GF-D8 (cell line): ENCODE results near the gene SIT1.
A peak's percentile ranks its signal among the peaks of the same experiment; 100 is the strongest.

Experiments used
- DNase-seq: peaks from one replicate; lab custom pipeline; 2025; lab: John Stamatoyannopoulos, UW

The SIT1 gene

GRCh38 chr9:35606138-35606504 lies 44.6 kb downstream of the SIT1 start:
- no peak for DNase-seq

DNA sequence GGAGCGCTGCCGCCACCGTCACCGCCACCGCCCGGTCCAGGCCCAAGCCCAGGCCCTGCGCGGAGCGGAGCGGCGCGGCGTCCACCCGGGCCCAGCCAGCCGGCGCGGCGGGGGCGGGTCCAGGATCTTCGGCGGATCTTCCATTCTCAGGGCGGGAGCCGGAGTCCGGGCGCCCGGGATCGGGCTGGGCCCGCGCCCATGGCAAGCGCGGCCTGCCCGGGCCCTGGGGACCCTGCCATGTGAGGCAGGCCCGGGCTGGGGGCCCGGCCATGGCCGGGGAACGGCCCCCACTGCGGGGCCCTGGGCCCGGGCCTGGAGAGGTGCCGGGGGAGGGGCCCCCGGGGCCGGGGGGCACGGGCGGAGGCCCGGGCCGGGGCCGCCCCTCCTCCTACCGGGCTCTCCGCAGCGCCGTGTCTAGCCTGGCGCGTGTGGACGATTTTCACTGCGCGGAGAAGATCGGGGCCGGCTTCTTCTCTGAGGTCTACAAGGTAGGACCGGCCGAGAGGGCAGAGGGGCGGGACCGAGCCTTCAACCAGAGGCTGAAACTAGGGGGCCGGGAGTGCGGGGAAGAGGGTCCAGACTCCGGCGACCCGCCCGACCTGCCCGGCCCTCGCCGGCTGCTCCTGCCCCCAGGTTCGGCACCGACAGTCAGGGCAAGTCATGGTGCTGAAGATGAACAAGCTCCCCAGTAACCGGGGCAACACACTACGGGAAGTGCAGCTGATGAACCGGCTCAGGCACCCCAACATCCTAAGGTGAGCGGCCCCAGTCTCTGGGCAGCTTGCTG lies 45.2 kb downstream of the SIT1 start:
- DNase-seq: no peak

DNA sequence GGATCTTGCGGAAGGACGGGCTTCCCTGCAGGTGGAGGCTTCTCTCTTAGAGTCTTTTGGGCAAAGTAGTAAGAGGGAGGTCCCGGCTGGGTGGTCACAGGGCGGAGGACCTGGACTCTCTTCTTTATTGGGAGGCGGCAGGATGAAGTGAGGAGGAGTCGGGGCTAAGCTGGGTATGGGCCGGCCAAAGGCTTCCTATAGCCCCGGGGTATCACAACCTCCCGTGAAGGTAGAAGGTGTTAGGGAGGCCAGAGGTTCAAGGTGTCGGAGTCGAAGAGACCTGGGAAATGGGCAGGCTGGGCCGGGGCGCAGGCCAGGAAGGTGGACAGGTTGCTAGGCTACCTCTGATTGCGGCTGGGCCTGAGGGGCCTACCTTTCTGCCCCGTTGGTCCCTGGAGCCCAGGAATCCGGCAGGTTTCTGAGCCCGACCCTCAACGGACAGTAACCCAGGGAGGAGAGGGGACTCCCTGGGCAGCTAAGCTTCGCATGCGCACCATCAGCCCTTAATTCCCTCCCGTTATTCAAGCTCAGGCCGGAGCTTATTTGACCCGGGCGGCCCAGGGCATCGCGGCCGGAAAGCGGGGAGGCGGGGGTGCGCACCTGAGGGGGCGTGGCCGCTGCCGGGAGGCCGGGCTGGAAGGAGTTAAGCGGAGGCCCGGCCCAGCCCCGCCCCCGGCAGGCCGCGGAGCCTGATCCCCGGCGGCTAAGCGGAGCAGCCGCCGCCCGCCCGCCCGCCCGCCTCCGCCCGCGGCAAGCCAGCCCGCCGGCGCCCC lies 46.0 kb downstream of the SIT1 start, which contains the start of gene TESK1:
TSS of gene TESK1 (plus strand) at position 685 of the 773 bp plus-strand sequence. CDS start 358 bp downstream, outside the sequence.
- no peak for DNase-seq

DNA sequence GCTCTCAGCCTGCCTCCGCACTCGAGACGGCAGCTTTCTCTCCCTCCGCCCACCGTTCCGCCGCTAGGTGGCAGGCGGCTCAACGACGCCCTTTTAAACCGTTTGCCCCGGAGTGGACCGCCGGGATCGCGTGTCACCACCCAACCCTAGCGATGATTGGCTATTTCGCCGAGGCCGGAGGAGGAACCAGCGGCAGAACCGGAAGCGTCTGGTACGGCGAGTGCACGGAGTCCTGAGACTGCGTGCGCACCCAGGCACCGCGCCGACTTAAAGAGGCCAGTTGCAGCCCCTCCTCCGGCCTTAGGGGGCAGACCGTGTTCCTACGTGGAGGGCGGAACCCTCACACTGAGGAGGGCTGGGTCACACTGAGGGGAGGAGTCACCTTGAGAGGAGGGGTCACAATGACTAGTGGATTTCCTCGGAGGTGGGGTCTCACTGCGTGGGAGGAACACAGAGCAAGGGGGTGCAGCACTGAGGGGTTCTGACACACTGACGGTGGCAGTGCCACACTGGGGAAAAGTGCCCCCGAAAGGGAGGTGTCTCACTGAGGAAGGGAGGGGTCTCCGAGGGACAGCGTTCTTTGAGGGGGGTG lies 46.6 kb downstream of the SIT1 start:
- peak; percentile 98 for DNase-seq

DNA sequence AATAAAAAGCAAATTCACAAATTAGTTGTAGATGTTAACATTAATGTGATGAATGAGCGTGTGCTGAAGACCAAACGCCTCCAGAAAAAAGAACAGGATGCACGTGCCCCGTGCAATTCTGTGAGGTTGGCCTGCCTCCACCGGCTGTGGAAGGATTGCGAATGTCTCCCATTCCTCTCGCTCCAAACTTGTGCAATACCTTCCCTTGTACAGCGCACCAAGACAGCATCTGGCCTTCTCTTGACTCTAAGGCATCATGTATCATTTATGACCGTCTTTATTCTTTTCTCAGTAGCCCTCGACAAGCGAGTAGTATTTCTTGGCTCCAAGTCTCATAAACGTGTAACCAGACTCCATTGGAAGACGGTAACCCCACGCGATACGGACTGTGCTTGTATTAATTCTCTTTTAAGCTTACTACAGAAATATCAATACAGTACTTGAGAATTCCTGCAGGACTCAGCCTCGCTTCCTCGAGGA lies 47.2 kb downstream of the SIT1 start:
- DNase-seq: peak; percentile 64

- DNase-seq: no peak
These were observed 50.7 kb downstream of the SIT1 start for GRCh38 chr9:35599763-35600604.
